Activated CD4-positive, alpha-beta T cell treated with anti-CD3 and anti-CD28 coated beads, Interleukin-2, amount 50 U/mL, for 24 hours (primary cell): Measurements from ENCODE around the gene OCLN.
"Not testable (repeated sequence)": the region's sequence is repeated elsewhere in the genome, so short reads cannot be mapped to it uniquely, and the experiment has no call there.

Experiments
- DNase-seq, 2 donors: peaks; one replicate each; pipeline ENCODE4 v3.0.0-alpha.2; 2020; ENCODE audit warnings: low read depth in 1 of 2, low spot score in 1 of 2

Gene OCLN, protein sequence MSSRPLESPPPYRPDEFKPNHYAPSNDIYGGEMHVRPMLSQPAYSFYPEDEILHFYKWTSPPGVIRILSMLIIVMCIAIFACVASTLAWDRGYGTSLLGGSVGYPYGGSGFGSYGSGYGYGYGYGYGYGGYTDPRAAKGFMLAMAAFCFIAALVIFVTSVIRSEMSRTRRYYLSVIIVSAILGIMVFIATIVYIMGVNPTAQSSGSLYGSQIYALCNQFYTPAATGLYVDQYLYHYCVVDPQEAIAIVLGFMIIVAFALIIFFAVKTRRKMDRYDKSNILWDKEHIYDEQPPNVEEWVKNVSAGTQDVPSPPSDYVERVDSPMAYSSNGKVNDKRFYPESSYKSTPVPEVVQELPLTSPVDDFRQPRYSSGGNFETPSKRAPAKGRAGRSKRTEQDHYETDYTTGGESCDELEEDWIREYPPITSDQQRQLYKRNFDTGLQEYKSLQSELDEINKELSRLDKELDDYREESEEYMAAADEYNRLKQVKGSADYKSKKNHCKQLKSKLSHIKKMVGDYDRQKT

DNA sequence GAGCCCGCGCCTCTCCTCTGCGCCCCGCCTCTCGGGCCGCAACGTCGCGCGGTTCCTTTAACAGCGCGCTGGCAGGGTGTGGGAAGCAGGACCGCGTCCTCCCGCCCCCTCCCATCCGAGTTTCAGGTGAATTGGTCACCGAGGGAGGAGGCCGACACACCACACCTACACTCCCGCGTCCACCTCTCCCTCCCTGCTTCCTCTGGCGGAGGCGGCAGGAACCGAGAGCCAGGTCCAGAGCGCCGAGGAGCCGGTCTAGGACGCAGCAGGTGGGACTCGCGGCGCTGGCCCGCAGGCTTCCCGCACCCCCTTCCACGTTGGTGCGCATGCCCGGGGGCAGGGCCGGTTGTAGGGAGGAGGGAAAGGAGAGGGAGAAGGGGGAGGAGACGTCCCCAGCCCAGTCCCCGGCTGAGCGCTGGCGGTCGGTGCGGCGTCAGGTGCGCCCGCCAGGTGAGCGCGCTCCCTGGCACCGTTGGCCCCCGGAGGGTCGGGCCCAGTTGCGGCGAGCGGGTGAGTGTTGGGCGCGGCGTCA is at the start of gene OCLN:
Gene OCLN (plus strand): TSS at position 400 of the 532 bp plus-strand sequence. CDS start 11,455 bp downstream, outside the sequence.
- DNase-seq = no peak

DNA sequence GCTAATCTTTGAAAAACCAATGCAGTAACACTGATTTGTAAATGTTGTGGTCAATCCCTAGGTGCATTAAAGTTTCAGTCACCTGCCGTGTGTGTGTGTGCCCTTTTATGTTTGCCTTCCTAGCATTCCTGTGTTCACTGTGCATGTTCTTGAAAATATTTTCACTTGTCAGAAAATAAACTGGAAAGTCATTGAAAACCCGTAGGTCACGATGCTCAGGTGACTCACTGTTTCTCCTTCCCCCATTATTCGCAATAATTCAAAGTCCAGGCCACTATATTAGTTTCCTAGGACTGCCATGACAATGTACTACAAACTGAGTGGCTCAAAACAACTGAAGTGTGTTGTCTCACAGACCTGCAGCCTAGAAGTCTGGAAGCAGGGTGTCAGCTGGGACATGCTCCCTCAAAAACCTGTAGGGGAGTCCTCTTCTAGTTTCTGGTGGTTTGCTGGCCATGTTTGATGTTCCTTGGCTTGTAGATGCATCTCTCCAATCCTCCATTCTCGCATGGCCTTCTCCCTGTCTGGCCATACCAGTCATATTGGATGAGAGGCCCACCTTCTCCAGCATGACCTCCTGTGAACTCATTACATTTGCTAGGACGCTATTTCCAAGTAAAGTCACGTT is 48.3 kb upstream of the OCLN start:
- DNase-seq = no peak

DNA sequence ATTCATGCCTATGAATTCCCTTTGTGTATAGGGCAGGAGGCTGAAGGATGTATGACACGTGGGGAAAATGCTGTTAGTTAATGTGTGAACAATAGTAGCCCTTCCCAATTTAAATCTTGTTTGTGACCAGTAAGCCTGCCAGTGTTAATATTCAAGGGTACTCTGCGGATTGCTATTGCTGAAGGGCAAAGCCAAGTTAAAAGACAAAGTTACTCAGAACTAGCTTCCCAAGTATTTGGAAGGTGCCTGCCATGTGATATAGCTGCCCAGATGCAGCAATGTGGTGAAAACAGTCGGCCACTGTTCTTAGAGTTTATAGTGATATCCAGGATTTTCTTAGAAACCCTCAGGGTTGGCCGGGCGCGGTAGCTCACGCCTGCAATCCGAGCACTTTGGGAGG is 43.1 kb upstream of the OCLN start:
- no peak for DNase-seq

DNA sequence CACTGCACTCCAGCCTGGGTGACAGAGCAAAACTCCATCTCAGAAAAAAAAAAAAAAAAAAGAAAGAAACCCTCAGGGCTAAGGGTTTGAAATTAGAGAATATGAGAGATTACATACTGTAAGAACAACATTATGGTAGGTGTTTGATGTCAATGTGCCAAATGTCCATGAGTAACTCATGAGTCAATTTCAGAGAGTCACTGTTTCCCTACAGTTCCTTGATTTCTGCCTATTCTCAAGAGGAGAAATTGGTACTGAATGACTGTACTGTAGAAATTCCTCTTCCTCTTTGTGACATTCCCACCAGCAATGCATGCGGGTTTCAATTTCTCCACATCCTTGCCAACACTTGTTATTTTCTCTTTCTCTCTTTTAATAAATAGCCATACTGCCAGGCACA is 42.5 kb upstream of the OCLN start:
- no peak for DNase-seq

DNA sequence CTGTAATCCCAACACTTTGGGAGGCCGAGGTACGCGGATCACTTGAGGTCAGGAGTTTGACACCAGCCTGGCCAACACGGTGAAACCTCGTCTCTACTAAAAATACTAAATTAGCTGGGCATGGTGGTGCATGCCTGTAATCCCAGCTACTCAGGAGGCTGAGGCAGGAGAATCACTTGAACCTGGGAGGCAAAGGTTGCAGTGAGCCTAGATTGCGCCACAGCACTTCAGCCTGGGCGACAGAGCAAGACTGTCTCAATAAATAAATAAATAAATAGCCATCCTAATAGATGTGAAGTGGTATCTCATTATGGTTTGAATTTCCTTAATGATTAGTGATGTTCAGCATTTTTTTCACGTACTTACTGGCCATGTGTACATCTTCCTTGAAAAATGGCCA is 42.1 kb upstream of the OCLN start:
- not testable (repeated sequence) for DNase-seq

DNA sequence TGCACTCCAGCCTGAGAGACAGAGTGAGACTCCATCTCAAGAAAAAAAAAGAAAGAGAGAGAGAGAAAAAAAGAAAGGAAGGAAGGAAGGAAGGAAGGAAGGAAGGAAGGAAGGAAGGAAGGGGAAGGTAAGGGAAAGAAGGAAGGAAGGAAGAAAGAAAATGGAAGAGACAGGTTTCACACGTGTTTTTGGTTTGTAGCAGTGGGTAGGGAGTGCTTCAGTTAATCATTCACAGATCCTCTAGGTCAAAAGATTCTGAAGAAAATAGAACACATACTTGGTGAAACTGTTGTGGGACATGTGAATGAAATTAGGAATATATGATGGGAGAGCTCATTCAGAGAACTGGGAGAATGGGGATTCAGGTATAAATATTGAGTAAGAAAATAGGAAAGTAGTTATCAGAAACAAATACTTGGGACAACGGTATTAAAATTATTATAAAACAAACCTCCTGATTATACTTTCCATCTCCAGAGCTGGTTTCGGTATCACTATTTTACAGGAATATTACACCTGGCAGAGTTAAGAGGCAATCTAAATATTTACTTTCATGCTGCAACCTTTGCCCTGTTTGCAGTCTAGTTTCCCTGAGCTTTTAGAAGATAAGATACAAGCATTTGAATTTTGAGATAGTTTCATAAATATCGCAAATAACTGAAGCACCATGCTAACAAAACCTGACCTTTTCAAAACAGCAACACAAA is 40.5 kb upstream of the OCLN start:
- DNase-seq = no peak

DNA sequence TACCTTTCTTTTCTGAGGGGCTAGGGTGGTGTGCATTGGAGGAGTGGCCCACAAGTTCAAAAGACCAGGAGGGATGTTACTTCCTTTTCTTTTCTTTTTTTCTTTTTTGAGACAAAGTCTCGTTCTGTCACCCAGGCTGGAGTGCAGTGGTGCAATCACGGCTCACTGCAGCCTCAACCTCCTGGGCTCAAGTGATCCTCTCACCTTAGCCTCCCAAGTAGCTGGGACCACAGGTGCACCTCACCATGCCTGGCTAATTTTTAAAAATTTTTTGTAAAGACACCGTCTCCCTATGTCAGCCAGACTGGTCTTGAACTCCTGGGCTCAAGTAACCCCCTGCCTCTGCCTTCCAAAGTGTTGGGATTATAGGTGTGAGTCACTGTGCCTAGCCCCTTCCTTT is 39.1 kb upstream of the OCLN start:
- not testable (repeated sequence) for DNase-seq

DNA sequence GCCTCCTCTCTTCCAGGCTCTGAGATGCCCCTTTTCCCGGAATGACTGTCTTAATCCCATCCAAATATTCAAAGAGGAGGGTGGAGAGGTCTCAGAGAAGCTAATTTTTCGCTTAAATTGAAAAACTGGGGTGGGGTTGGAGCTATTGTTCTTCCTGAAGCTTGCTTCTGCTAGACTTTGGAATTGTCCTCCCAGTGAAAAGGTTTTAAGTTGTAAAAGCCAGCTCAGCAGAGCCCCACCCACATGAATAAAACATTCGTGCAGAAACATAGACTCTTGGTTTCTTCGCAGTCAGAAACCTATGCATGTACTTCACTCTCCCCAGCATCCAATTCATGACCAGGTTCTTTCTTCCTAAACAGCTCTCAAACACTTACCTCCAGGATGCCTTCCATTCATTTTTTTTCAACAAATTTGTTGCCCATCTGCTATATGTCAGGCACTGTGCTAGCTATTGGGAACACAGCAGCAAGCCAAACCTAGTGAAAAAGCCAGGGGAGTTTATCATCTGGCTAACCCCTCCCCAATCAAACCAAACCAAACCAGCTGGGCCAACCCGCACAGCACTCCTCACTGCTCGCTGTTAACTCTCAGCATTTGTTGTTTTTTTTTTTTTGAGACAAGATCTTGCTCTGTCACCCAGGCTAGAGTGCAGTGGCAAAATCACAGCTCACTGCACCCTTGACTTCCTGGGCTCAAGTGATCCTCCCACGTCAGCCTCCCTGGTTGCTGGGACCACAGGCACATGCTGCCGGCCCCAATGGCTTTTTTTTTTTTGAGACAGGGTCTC is 37.9 kb upstream of the OCLN start:
- no peak for DNase-seq

DNA sequence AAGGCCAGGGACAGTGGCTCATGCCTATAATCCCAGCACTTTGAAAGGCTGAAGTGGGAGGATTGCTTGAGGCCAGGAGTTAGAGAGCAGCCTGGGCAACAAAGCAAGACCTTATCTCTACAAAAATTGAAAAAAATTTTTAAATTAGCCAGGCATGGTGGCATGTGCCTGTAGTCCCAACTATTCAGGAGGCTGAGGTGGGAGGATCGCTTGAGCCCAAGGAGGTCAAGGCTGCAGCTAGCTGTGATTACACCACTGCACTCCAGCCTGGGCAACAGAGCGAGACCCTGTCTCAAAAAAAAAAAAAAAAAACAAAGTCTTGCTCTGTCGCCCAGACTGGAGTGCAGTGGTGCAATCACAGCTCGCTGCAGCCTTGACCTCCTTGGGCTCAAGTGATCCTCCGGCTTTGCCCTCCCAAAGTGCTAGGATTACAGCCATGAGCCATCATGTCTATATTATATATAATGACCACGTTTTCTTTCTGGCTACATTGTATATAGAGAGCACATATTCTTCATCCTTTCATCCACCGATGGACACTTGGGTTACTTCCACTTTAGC is 37.1 kb upstream of the OCLN start:
- not testable (repeated sequence) for DNase-seq

DNA sequence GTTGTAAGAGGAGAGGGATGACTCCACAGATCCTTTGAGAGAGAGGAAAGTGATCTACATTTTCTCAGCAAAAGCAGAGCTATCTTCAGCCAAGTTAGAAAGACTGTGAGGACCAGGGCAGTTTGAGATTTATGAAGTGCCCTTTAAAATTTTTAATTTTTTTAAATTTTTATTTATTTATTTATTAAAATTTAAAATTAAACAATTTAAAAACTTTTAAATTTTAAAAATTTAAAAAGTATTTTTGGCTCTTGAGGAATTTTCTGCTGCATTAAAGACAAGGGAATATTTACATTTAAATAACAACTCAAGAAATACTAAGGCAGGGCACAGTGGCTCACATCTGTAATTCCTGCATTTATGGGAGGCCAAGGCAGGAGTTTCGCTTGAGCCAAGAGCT is 30.4 kb upstream of the OCLN start:
- DNase-seq = no peak

DNA sequence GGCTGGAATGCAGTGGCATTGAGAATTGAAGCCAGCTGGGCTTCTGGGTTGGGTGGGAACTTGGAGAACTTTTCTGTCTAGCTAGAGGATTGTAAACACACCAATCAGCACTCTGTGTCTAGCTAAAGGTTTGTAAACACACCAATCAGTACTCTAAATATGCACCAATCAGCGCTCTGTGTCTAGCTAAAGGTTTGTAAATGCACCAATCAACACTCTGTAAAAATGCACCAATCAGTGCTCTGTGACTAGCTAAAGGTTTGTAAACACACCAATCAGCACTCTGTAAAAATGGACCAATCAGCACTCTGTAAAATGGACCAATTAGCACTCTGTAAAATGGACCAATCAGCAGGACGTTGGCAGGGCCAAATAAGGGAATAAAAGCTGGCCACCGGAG is 26.2 kb upstream of the OCLN start:
- DNase-seq = not testable (repeated sequence)

DNA sequence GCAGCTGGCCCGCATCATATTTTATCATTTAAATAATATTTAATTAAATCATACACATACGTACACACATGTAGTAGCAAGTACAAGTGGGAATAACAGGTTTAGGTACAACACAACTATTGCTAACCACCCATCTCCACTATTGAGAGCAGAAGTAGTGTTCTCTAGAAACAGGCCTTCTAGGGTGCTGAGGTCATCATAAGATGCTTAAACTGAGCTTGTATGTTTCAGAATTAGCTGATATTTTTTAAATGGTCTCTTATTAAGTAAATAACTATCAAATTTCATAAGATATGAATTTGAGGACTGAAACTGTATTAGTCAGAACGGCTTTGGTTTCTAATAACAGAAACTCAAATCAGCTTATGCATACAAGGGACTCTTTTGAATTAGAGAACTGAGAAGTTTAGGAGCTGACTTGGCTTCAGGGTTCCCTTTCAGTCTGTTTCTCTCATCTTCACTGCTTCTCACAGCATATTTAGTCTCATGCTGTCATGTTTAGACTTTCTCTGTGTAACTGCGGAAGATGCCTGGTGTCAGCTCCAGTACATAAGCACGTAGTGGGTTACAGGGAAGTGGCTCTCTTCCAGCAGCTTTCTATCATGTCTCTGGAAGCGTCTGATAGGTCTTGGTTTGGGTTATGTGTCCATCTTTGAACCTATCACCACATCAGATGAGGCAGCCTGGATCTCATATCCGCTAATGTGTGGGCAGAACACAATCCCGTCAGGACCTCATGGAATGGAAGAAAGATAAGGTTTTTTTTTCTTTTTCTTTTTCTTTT is 25.0 kb upstream of the OCLN start:
- DNase-seq = no peak

DNA sequence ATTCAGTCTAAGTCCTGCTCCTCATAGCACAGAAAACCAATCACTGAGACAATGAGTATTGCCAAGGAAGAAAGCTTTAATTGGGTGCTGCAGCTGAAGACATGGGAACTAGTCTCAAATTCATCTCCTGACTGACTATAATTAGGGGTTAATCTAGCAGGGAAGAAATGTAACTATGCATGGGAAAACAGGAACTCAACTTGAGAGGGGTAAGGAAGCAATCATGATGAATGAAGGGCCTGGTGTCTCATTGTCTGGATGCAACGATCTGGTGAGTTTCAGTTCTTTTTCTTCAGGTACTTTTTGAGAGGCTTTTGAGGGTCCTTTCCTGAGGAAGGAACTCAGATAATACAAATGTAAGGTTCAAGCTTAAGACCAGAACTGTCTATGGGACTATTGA is 24.0 kb upstream of the OCLN start:
- no peak for DNase-seq

DNA sequence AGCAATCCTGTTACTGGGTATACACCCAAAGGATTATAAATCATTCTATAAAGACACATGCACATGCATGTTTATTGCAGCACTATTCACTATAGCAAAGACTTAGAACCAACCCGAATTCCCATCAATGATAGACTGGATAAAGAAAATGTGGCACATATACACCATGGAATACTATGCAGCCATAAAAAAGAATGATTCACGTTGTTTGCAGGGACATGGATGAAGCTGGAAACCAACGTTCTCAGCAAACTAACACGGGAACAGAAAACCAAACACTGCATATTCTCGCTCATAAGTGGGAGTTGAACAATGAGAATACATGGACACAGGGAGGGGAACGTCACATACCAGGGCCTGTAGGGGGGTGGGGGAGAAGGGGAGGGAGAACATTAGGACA is 21.1 kb upstream of the OCLN start:
- DNase-seq = not testable (repeated sequence)

DNA sequence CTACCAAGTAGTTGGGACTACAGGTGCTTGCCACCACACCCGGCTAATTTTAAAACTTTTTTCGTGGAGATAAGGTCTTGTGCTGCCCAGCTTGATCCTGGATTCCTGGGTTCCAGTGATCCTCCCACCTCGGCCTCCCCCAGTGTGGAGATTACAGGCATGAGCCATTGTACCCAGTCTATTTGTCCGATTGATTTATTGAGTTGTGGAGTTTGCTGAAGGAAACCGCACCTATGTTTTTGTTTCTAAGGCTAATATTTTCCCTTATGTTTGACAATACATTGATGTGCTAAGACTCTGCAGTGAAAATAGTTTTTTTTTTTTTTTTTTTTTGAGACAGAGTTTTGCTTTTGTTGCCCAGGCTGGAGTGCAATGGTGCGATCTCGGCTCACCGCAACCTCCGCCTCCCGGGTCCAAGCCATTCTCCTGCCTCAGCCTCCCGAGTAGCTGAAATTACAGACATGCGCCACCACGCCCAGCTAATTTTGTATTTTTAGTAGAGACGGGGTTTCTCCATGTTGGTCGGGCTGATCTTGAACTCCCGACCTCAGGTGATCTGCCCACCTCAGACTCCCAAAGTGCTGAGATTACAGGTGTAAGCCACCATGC is 20.0 kb upstream of the OCLN start:
- not testable (repeated sequence) for DNase-seq

DNA sequence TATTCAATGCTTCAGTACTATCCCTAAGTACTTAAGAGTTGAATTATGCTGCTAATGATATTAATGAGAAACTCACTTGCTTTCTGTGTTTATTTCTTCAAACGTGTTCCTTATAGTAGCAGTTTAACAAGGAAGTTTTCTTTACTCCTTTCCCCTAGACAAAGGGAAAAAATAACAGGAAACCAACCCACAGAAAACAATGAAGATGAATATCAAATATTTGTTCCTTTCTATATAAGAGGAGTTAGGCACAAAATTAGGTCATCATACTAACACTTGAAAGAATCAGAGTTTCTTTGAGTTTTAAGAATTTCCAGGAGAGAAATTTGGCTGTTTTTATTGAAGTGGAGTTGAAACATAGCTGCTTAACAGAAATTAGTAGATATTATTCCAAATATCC is 15.4 kb upstream of the OCLN start:
- no peak for DNase-seq

DNA sequence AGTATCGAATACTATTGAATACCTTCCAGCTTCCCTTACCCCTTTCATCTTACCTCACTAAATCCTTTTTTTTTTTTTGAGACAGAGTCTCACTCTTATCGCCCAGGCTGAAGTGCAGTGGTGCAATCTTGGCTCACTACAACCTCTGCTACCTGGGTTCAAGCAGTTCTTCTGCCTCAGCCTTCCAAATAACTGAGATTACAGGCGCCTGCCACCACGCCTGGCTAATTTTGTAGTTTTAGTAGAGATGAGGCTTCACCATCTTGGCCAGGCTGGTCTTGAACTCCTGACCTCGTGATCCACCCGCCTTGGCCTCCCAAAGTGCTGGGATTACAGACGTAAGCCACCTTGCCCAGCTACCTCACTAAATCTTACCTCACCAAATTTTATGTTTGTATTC is 14.3 kb upstream of the OCLN start:
- DNase-seq = not testable (repeated sequence)

DNA sequence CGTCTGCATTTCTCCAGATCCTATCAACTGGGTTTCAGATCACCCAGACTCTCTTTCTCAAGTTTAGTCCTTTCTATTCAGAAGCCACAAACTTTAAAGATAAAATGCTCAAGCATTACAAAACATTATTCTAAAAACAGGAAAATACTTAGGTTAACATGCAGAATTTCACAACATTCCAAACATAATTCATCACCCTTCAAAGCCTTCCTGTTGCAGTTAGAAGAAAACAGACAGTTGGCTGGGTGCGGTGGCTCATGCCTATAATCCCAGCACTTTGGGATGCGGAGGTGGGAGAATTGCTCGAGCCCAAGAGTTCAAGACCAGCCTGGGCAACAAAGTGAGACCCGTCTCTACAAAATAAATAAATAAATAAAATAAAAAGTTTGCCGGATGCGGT is 7.7 kb upstream of the OCLN start:
- DNase-seq = no peak

DNA sequence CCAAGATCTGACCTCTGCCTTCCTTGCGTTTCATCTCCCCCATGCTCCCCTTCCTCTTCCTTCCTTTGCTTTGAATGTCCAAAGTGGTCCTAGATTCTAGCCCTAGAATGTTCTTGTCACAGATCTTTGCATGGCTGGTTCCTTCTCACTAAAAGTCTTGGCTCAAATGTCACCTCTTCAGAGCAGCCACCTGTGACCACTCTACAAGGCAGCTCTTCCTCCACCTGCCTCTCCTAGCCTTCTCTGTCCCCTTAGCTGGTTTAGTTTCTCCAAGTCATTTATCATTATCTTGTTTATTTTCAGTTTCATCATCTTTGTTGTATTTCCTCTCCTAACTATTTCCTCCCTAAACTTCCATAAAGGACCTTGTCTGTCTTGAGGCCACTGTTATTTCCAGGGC is 7.1 kb upstream of the OCLN start:
- no peak for DNase-seq
